Stomach smooth muscle (tissue), 2 donors: Measurements from ENCODE around the gene TPD52L1.

Experiments used
- H3K27ac ChIP-seq: one replicate; pipeline ENCODE4 v1.7.0; 2013; ENCODE audit warnings: mild to moderate bottlenecking, low read length, inconsistent platforms
- H3K27me3 ChIP-seq, 2 donors: one replicate each; pipeline ENCODE4 v1.7.0; 2013; ENCODE audit warnings: low read length in 2 of 2; ENCODE audit not compliant: insufficient read depth in 2 of 2, control insufficient read depth in 1 of 2
- H3K36me3 ChIP-seq, 2 donors: one replicate each; pipeline ENCODE4 v1.7.0; 2013; ENCODE audit warnings: low read length in 2 of 2; ENCODE audit not compliant: control insufficient read depth in 2 of 2, insufficient read depth in 2 of 2
- H3K4me1 ChIP-seq: one replicate; pipeline ENCODE4 v1.7.0; 2013; ENCODE audit warnings: low read length; ENCODE audit not compliant: control insufficient read depth, insufficient read depth
- H3K4me3 ChIP-seq, 2 donors: one replicate each; pipeline ENCODE4 v1.7.0; 2013; ENCODE audit warnings: low read length in 2 of 2
- H3K9ac ChIP-seq, 2 donors: one replicate each; pipeline ENCODE4 v1.7.0; 2013; ENCODE audit warnings: low read length in 2 of 2, mild to moderate bottlenecking in 1 of 2
- H3K9me3 ChIP-seq, 2 donors: one replicate each; pipeline ENCODE4 v1.7.0; 2013; ENCODE audit warnings: low read length in 2 of 2; ENCODE audit not compliant: control insufficient read depth in 2 of 2
- donor health status: healthy.
- donor health status: Pancreatic carcinoma.

The TPD52L1 gene

DNA sequence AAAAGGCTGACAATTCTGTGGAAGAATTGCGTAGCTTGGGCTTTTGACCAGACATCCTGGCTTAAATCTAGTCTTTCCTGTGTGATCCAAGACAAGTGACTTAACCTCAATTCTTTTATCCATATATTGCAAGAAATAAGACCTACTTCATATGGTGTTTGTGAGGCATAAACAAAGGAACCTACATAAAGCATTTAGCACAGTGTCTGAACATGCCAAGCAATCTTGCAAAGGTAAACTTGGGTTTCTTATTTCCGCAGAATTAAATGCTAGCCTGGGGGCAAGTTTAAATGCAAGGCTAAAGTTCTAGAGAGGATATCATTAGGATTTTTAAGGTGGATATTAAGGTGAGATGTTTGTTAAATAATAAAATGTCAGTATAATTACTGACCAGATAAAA lies 100.3 kb downstream of the TPD52L1 start:
- no peaks in the 10 kb centered on the region for H3K36me3 ChIP-seq
- H3K4me1 ChIP-seq, result no peaks in the 10 kb centered on the region
- no peak overlapping the region for H3K4me3 ChIP-seq
- H3K27me3 ChIP-seq, result no peaks in the 10 kb centered on the region
- H3K27ac ChIP-seq, result no peak overlapping the region
- no peaks in the 10 kb centered on the region for H3K9me3 ChIP-seq
- H3K9ac ChIP-seq, result no peak overlapping the region

GRCh38 chr6:125254321-125254720 lies 100.7 kb downstream of the TPD52L1 start:
- Histone ChIP-seq H3K4me3 (no peak overlapping the region), H3K9me3 (no peaks in the 10 kb centered on the region), H3K27ac (no peak overlapping the region), H3K27me3 (no peaks in the 10 kb centered on the region), H3K36me3 (no peaks in the 10 kb centered on the region), H3K4me1 (no peaks in the 10 kb centered on the region), H3K9ac (no peak overlapping the region)

- Histone ChIP-seq H3K9ac (no peak overlapping the region), H3K4me3 (no peak overlapping the region), H3K27ac (no peak overlapping the region), H3K4me1 (no peaks in the 10 kb centered on the region), H3K36me3 (no peaks in the 10 kb centered on the region), H3K9me3 (no peaks in the 10 kb centered on the region), H3K27me3 (no peaks in the 10 kb centered on the region)
These were observed 101.6 kb downstream of the TPD52L1 start for GRCh38 chr6:125255201-125255600.

GRCh38 chr6:125257351-125257750 lies 103.8 kb downstream of the TPD52L1 start:
- Histone ChIP-seq H3K4me3 (no peak overlapping the region), H3K27ac (no peak overlapping the region), H3K36me3 (no peaks in the 10 kb centered on the region), H3K9me3 (no peaks in the 10 kb centered on the region), H3K9ac (no peak overlapping the region), H3K4me1 (no peaks in the 10 kb centered on the region), H3K27me3 (no peaks in the 10 kb centered on the region)

- Histone ChIP-seq H3K9me3 (no peaks in the 10 kb centered on the region), H3K4me3 (no peak overlapping the region), H3K27me3 (no peaks in the 10 kb centered on the region), H3K9ac (no peak overlapping the region), H3K4me1 (no peaks in the 10 kb centered on the region), H3K27ac (no peak overlapping the region), H3K36me3 (no peaks in the 10 kb centered on the region)
These were observed 105.2 kb downstream of the TPD52L1 start for GRCh38 chr6:125258651-125259353.

DNA sequence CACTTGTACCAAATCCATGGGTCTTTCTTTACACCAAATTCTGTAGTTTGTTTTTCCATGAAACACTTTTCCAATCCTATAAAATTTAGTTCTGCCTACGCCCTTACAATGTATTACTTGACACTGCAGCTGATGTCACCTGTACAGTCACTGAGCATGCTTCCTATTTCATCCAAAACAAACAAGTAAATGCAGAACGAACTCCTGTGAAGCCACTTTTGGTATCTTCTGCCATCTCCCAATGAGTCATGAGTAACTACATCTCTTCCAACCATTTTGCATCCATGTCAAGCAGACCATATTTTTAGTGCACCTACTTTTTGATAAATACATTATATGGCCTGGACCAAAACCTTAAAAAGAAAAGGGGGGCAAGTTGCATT lies 105.8 kb downstream of the TPD52L1 start:
- H3K9me3 ChIP-seq, result no peaks in the 10 kb centered on the region
- no peaks in the 10 kb centered on the region for H3K4me1 ChIP-seq
- no peak overlapping the region for H3K27ac ChIP-seq
- no peak overlapping the region for H3K4me3 ChIP-seq
- H3K27me3 ChIP-seq, result no peaks in the 10 kb centered on the region
- no peaks in the 10 kb centered on the region for H3K36me3 ChIP-seq
- H3K9ac ChIP-seq, result no peak overlapping the region

DNA sequence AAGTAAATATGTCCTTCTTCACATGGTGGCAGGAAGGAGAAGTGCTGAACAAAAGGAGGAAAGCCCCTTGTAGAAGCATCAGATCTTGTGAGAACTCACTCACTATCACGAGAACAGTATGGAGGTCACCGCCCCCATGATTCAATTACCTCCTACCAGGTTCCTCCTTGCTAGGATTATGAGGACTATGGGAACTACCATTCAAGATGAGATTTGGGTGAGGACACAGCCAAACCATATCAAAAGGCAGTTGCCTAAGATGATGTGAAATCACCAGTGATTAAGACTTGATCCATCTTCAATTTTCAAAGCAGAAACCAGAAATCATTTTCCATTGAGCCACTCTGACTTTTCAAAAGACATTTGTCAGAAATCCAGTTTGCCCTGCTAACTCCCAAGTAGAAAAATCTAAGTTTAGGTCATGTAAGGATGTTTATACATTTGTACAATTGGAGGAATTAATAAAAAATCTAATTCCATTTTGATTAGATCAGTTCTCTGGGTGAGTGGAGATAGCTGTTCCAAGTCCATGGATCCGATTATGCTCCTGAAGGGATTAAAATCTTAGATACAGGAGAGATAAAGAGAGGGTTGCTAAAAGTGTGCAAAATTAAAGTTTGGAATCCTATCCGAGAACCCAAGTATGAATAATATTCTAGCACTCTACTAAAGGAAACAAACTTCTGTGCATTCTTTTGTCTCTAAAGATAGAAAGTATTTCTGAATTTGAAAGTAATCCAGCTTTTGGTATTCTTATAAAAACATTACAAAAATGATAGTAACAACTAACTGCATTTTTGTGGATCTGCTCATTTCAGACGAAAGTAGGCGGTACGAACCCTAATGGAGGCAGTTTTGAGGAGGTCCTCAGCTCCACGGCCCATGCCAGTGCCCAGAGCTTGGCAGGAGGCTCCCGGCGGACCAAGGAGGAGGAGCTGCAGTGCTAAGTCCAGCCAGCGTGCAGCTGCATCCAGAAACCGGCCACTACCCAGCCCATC lies 108.7 kb downstream of the TPD52L1 start:
- Histone ChIP-seq H3K9me3 (no peaks in the 10 kb centered on the region), H3K27me3 (no peaks in the 10 kb centered on the region), H3K27ac (no peak overlapping the region), H3K4me3 (no peak overlapping the region), H3K9ac (no peak overlapping the region), H3K4me1 (no peaks in the 10 kb centered on the region), H3K36me3 (no peaks in the 10 kb centered on the region)

DNA sequence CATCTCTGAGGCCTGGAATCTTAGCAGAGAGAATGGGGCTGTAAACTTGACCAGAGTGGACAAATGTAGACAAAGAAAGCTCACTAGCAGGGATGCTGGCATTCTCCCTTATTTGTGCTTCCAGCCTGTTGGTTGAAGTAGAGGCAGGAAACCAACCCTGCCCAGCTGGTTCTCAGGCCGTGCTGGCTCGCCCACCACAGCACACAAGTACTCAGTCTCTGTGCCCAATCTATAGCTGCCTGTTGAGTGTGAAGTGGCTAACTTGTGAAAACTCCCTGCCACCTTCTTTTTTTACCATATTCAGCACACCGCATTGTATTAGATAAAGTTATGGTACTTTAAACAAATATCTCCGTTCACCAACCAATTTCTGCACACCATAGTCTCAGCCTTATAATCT lies 110.9 kb downstream of the TPD52L1 start:
- H3K9me3 ChIP-seq, result no peaks in the 10 kb centered on the region
- no peaks in the 10 kb centered on the region for H3K36me3 ChIP-seq
- no peaks in the 10 kb centered on the region for H3K4me1 ChIP-seq
- H3K9ac ChIP-seq, result no peak overlapping the region
- H3K4me3 ChIP-seq, result no peak overlapping the region
- no peak overlapping the region for H3K27ac ChIP-seq
- no peaks in the 10 kb centered on the region for H3K27me3 ChIP-seq

DNA sequence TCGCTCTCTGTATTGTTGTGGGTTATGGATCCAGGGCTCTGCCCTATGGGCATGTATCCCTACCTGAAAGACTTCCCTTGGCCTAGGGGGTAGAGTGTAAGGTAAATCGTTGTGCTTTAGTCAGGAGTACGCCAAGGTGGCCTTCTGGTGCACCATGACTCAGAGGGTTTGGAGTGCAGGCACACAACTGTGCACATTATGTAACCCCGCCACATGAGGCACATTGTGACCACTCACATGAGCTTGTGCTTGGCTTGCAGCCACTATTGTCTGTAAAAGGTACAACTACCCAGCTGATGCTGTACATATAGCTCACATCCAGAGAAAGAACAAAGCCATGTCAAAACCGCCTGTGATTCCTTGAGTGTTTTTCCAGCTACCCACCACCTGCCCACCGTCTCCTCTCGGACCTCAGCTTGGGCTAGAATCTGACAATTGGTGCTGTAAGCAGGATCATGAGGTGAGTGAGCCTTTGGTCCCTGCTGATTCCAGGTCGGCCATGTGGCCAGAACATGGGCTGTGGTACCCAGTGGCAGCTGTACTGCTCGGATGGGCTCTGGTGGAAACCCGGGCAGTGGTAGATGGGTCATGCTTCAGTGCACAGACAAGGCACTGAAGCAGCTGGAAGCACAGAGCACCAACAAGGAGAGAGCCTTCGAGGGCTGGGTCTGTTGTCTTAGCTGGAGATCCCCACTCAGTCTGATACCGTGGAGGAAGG lies 114.4 kb downstream of the TPD52L1 start:
- Histone ChIP-seq H3K4me3 (no peak overlapping the region), H3K27ac (no peak overlapping the region), H3K27me3 (no peaks in the 10 kb centered on the region), H3K36me3 (peaks cover 0 to 14% of the 10 kb centered on the region in 2 donors), H3K9me3 (no peaks in the 10 kb centered on the region), H3K9ac (no peak overlapping the region), H3K4me1 (no peaks in the 10 kb centered on the region)

GRCh38 chr6:125268765-125269164 lies 115.2 kb downstream of the TPD52L1 start:
- Histone ChIP-seq H3K9ac (no peak overlapping the region), H3K9me3 (no peaks in the 10 kb centered on the region), H3K4me1 (no peaks in the 10 kb centered on the region), H3K27me3 (no peaks in the 10 kb centered on the region), H3K4me3 (no peak overlapping the region), H3K27ac (no peak overlapping the region), H3K36me3 (peaks cover 0 to 18% of the 10 kb centered on the region in 2 donors)
